ENCODE results near the gene PCA3.

- TF ChIP-seq CTCF (conservative IDR thresholded peaks at IDR 0.05) (no peak), EZH2 (IDR thresholded peaks at IDR 0.05; ENCODE audit: low read depth) (no peak)
These were observed 29.7 kb downstream of the PCA3 start for GRCh38 chr9:76793784-76794431.

Data from PC-9 (cell line).